Keratinocyte (primary cell): ENCODE results near the gene TMPRSS13. TPM values are rescaled to one million over a fixed set of nuclear protein-coding genes. Genes with fewer than 3 reads are reported as not detected.

ENCODE experiments used
- DNase-seq: peaks from one replicate; pipeline ENCODE4 v3.0.0-alpha.2; 2011; ENCODE audit warnings: low read depth, missing footprints, low spot score
- FAIRE-seq: peaks from 2 replicates; lab custom pipeline; 2011; peaks lifted over from hg19 to GRCh38; lab: Jason Lieb, UNC
- H2AFZ ChIP-seq: 2 replicates; pipeline ENCODE4 v1.6.0; 2012; ENCODE audit warnings: low read length, control low read depth, inconsistent platforms; ENCODE audit not compliant: control insufficient read depth
- H3K27ac ChIP-seq: 2 replicates; pipeline ENCODE4 v1.5.1; 2011; ENCODE audit warnings: low read length; ENCODE audit not compliant: control insufficient read depth, insufficient read depth
- H3K27me3 ChIP-seq: 3 replicates; pipeline ENCODE4 v1.6.0; 2011; ENCODE audit warnings: low read length; ENCODE audit not compliant: control insufficient read depth, insufficient read depth; ENCODE audit errors: extremely low read depth
- H3K36me3 ChIP-seq, 2 experiments: 2 replicates in 1 of 2; 3 replicates in 1 of 2; pipeline ENCODE4 v1.5.1; 2011; ENCODE audit warnings: low read length in 2 of 2, mild to moderate bottlenecking in 1 of 2; ENCODE audit not compliant: control insufficient read depth in 2 of 2, insufficient read depth in 2 of 2; ENCODE audit errors: extremely low read depth in 1 of 2
- H3K4me1 ChIP-seq: 3 replicates; pipeline ENCODE4 v1.5.1; 2011; ENCODE audit warnings: low read length; ENCODE audit not compliant: control insufficient read depth, insufficient read depth; ENCODE audit errors: extremely low read depth
- H3K4me2 ChIP-seq: 3 replicates; pipeline ENCODE4 v1.6.0; 2011; ENCODE audit warnings: low read depth, low read length; ENCODE audit not compliant: control insufficient read depth, insufficient read depth; ENCODE audit errors: extremely low read depth
- H3K4me3 ChIP-seq, 3 experiments: fragments of 200-600 bp in 1 of 3; sonication (generic) in 1 of 3; 2 replicates in 2 of 3; 3 replicates in 1 of 3; pipeline ENCODE4 v1.5.1; 2011 to 2016; ENCODE audit warnings: low read length in 3 of 3, mild to moderate bottlenecking in 3 of 3, control low read depth in 2 of 3, inconsistent platforms in 1 of 3, low read depth in 1 of 3, mixed read lengths in 1 of 3, mixed run types in 1 of 3, moderate library complexity in 1 of 3; ENCODE audit not compliant: control insufficient read depth in 2 of 3, insufficient read depth in 2 of 3; ENCODE audit errors: extremely low read depth in 1 of 3
- H3K79me2 ChIP-seq: 2 replicates; pipeline ENCODE4 v1.6.0; 2012; ENCODE audit warnings: low read length; ENCODE audit not compliant: control insufficient read depth, insufficient read depth
- H3K9ac ChIP-seq: 3 replicates; pipeline ENCODE4 v1.6.0; 2011; ENCODE audit warnings: low read length; ENCODE audit not compliant: control insufficient read depth, insufficient read depth; ENCODE audit errors: extremely low read depth
- H3K9me1 ChIP-seq: 3 replicates; pipeline ENCODE4 v1.6.0; 2011; ENCODE audit warnings: low read length; ENCODE audit not compliant: control insufficient read depth, insufficient read depth; ENCODE audit errors: extremely low read depth
- H3K9me3 ChIP-seq: 2 replicates; pipeline ENCODE4 v1.5.1; 2012; ENCODE audit warnings: low read depth, low read length; ENCODE audit not compliant: control insufficient read depth
- H4K20me1 ChIP-seq: 3 replicates; pipeline ENCODE4 v1.6.0; 2011; ENCODE audit warnings: low read length; ENCODE audit not compliant: control insufficient read depth, insufficient read depth; ENCODE audit errors: extremely low read depth
- CTCF ChIP-seq, 3 experiments: IDR thresholded peaks in 1 of 3; conservative IDR thresholded peaks in 1 of 3; optimal IDR thresholded peaks in 1 of 3; 2 replicates in 2 of 3; 3 replicates in 1 of 3; pipeline versions ENCODE3 to v1.5.1; 2011; ENCODE audit warnings: low read length in 3 of 3, mild to moderate bottlenecking in 3 of 3, moderate library complexity in 2 of 3, control low read depth in 1 of 3, inconsistent platforms in 1 of 3; ENCODE audit not compliant: insufficient read depth in 2 of 3; ENCODE audit errors: extremely low read depth in 1 of 3
- EZH2 ChIP-seq: IDR thresholded peaks from one replicate; pipeline ENCODE4 v1.6.1; 2012; ENCODE audit warnings: inconsistent platforms, mild to moderate bottlenecking, low read length, moderate library complexity
- dilution Hi-C: fragments of 300-500 bp; cut with MboI; formaldehyde crosslinking; loops from one replicate; pipeline ENCODE4 v1.7.0; 2020; ENCODE audit warnings: low sequenced_read_pairs; ENCODE audit not compliant: extremely low pct_ligation_motif_present
- polyA plus RNA-seq, 5 experiments: library from polyadenylated mRNA; depleted of rRNA in 3 of 5; stranded (reverse) in 3 of 5; stranded (forward) in 1 of 5; unstranded in 1 of 5; fragments of >200 nt; gene quantifications; 1 replicate in 1 of 5; 2 replicates in 3 of 5; 3 replicates in 1 of 5; pipeline versions ENCODE4 v1.2.1 to v1.2.3, GENCODE V29; 2011 to 2012; ENCODE audit warnings: missing spikeins in 2 of 5, low read depth in 1 of 5, low replicate concordance in 1 of 5

The TMPRSS13 gene
- polyA plus RNA-seq, 1 donor (not counting 4 experiments of a cell fraction or from before 2014, with no cell fraction given): 1.8 TPM

DNA sequence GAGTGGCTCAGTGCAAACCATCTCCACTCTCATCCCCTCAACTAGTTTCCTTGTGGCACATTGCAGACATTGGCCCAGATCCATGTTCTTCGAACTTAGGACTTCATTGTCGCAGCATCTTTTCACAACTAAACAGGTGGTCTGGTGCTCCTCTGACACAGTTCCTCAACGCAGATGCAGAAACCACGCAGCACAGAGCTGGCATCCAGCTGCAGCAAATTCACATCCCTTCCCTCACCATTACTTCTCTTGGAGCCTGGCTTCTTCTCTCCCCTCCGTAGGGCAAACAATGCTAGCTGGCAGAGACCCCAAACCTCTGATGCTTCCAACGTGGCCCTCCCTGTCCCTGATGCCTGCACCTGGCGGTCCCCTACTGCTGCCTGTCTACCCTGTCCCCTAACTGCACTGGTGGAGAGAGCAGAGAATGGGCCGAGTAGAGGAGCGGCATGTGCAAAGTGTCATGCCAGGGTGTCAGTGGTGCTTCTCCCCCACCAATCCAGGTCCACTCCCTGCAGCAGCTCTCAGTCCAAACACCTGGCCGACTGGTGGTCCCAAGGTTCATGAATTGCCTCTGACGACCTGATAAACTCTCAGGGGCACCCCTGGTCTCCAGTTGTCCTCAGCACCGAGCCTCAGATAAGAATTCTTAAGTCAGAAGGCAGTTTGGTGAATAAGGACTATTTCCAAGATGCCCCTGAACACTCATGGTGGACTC lies 18.1 kb downstream of the TMPRSS13 start:
- Histone ChIP-seq H3K9me1 (no peaks in the 10 kb centered on the region), H3K27ac (no peak overlapping the region), H3K9ac (no peak overlapping the region), H3K4me1 (peaks cover 9% of the 10 kb centered on the region), H3K36me3 (no peaks in the 10 kb centered on the region), H3K9me3 (no peaks in the 10 kb centered on the region), H3K79me2 (no peaks in the 10 kb centered on the region), H3K27me3 (peaks cover 9% of the 10 kb centered on the region), H3K4me2 (no peak overlapping the region), H2AFZ (no peak overlapping the region), H4K20me1 (no peaks in the 10 kb centered on the region), H3K4me3 (no peak overlapping the region)
- no peak for TF ChIP-seq EZH2
- TF ChIP-seq CTCF (optimal IDR thresholded peaks at IDR 0.05 in 1 of 3, IDR thresholded peaks at IDR 0.05 in 1 of 3, conservative IDR thresholded peaks at IDR 0.05 in 1 of 3; ENCODE audit: extremely low read depth in 1 of 3, insufficient read depth in 2 of 3, low read length in 3 of 3): no peak
- DNase-seq (no peak), FAIRE-seq (no peak)
- dilution Hi-C loops: no loop called here

GRCh38 chr11:117910525-117910924 lies 18.7 kb downstream of the TMPRSS13 start:
- dilution Hi-C loops: no loop called here
- H4K20me1 ChIP-seq: no peaks in the 10 kb centered on the region
- H3K9ac ChIP-seq: no peak overlapping the region
- H3K4me1 ChIP-seq: peaks cover 12% of the 10 kb centered on the region
- H2AFZ ChIP-seq: no peak overlapping the region
- H3K36me3 ChIP-seq: no peaks in the 10 kb centered on the region
- no peaks in the 10 kb centered on the region for H3K9me3 ChIP-seq
- H3K4me3 ChIP-seq: no peak overlapping the region
- TF ChIP-seq CTCF (optimal IDR thresholded peaks at IDR 0.05 in 1 of 3, IDR thresholded peaks at IDR 0.05 in 1 of 3, conservative IDR thresholded peaks at IDR 0.05 in 1 of 3; ENCODE audit: extremely low read depth in 1 of 3, insufficient read depth in 2 of 3, low read length in 3 of 3): peak in 1 of 3 experiments; percentile 6
- TF ChIP-seq EZH2: no peak
- H3K27me3 ChIP-seq: peaks cover 9% of the 10 kb centered on the region
- no peaks in the 10 kb centered on the region for H3K9me1 ChIP-seq
- no peak overlapping the region for H3K4me2 ChIP-seq
- H3K27ac ChIP-seq: no peak overlapping the region
- DNase-seq (no peak), FAIRE-seq (no peak)
- no peaks in the 10 kb centered on the region for H3K79me2 ChIP-seq
